IPS-18c (cell line): ENCODE data around the gene LRRFIP2.

Experiments
- H3K4me3 ChIP-seq: 2 replicates; pipeline ENCODE4 v1.7.0; 2013; ENCODE audit warnings: low read depth, mild to moderate bottlenecking, low read length, moderate library complexity; ENCODE audit not compliant: insufficient read depth
- H3K9me3 ChIP-seq: one replicate; pipeline ENCODE4 v1.6.1; 2013; ENCODE audit warnings: mild to moderate bottlenecking, low read length, moderate library complexity; ENCODE audit not compliant: control insufficient read depth, insufficient read depth

LRRFIP2 gene

DNA sequence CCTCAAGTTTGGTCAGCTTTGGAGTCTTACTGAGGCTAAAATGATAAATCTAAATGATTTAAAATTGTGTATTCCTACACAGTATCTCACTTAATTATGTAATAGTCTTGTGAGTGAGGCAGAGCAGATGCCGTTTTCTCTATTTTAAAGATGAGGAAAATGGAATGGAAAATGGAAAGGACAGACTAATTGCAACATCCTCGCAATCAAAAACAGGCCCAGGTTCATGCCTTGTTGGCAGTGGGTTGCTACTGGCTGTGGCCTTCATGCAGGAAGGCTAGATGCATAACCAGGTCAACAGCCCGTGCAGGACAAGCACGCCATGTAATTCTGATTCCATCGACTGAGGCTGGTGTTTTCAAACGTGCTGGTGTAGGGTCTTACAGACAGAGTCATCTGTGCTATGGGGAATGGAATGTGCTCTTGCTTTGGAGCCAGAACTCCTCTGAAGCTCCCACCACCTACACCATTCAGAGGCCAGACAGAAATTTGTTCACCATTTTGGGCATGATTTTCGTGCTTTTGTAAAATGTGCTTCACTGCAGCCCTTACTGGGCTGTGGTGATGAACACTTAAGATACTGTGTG is 143.2 kb downstream of the LRRFIP2 start:
- Histone ChIP-seq H3K4me3 (no peak overlapping the region), H3K9me3 (no peaks in the 10 kb centered on the region)

- Histone ChIP-seq H3K9me3 (no peaks in the 10 kb centered on the region), H3K4me3 (no peak overlapping the region)
Observed at GRCh38 chr3:37030588-37030987, 143.8 kb downstream of the LRRFIP2 start.

- no peaks in the 10 kb centered on the region for H3K9me3 ChIP-seq
- H3K4me3 ChIP-seq: no peak overlapping the region
Observed at GRCh38 chr3:37029516-37030163, 144.7 kb downstream of the LRRFIP2 start.

DNA sequence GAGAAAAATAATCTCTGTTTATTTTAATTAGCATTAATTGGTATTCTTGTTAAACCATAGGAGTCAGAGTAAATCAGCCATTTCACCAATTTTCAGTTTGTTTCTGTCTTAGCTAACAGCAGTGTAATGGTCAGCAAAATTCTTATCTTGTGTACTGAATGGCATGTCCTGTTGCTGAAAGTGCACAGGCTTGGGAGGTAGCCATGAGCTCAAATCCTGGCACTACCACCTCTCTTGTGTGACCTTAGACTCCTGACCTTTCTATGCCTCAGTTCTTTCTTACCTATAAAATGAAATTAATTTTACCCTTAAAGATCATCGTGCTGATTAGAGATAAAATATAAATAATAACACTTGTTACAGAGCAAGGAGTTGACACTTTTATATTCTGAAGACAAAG is 145.3 kb downstream of the LRRFIP2 start:
- Histone ChIP-seq H3K9me3 (no peaks in the 10 kb centered on the region), H3K4me3 (no peak overlapping the region)

DNA sequence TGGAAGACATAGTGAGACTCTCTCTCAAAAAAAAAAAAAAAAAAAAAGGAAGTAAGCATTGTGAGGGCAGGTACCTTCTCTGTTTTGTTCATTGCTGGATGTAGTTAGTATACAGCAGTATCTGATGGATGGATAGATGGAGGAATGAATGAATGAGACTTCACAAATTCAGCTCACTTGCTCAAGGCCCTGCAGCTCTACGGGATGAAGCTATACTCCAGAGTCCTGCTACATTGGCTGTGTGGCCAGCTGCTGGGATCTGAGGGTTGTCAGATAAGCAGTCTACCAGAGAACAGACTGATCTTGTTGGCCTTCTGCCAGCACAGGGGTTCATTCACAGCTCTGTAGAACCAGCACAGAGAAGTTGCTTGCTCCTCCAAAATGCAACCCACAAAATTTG is 146.1 kb downstream of the LRRFIP2 start:
- Histone ChIP-seq H3K9me3 (no peaks in the 10 kb centered on the region), H3K4me3 (no peak overlapping the region)

DNA sequence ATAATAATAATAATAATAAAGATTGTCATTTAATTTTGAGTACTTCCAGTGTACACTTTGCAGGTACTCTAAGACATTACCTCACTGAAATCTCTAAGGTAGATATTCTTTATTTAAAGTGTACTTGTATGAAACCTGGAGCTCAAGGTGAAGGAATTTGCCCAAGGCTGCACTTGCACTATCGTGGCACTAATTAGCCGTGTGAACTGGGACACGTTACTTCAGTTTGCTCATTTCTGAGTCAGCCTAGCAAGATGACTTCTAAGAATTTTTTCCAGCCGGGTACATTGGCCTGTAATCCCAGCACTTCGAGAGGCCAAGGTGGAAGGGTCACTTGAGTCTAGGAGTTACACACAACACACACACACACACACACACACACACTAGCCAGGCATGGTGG is 147.5 kb downstream of the LRRFIP2 start:
- H3K4me3 ChIP-seq: no peak overlapping the region
- no peaks in the 10 kb centered on the region for H3K9me3 ChIP-seq

GRCh38 chr3:37025561-37026335 is 148.6 kb downstream of the LRRFIP2 start:
- H3K4me3 ChIP-seq: no peak overlapping the region
- H3K9me3 ChIP-seq: no peaks in the 10 kb centered on the region

DNA sequence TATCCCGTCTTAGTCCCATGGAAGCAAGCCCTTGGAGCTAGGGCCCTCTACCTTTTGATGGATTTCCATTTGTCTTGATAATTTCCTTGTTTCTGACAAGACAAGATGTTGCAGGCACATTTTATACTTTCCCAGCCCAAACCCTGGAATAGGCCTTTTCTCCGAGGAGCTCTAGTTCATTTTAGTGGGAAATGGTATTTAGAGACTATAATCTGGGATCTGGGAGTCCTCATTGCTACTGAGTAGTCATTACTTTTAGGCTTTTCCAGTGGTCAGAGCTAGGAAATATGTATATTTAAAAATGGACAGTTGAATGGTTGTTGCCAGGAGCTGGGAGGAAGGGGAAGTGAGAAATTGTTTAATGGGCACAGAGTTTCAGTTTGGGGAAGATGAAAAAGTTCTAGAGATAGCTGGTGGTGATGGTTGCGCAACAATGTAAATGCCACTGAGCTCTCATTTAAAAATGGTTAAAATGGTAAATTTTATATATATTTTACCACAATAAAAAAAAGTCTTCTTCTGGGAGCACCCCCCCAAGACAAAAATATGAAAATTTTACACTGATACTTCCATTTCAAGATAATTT is 149.5 kb downstream of the LRRFIP2 start:
- H3K4me3 ChIP-seq: no peak overlapping the region
- no peaks in the 10 kb centered on the region for H3K9me3 ChIP-seq

GRCh38 chr3:37024092-37024491 is 150.3 kb downstream of the LRRFIP2 start:
- Histone ChIP-seq H3K4me3 (no peak overlapping the region), H3K9me3 (no peaks in the 10 kb centered on the region)

DNA sequence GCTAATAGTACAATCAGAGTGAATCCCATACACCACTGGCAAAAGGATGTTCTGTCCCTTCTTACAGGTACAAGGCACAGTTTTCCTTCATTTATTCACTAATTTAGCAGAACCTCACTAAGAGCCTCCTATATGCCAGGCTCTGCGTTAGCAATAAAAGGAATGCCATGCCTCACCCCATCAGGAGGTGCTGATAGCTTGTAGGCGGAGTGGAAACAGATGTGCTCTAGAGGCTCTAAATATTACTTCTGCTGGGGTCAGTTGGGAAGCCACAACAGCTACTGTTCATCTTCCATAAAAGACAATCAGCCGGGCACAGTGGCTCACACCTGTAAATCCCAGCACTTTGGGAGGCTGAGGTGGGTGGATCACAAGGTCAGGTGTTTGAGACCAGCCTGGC is 156.7 kb downstream of the LRRFIP2 start:
- Histone ChIP-seq H3K4me3 (no peak overlapping the region), H3K9me3 (no peaks in the 10 kb centered on the region)

- no peak overlapping the region for H3K4me3 ChIP-seq
- H3K9me3 ChIP-seq: no peaks in the 10 kb centered on the region
Observed at GRCh38 chr3:37016903-37017302, 157.5 kb downstream of the LRRFIP2 start.

GRCh38 chr3:37015642-37016041 is 158.7 kb downstream of the LRRFIP2 start:
- no peak overlapping the region for H3K4me3 ChIP-seq
- no peaks in the 10 kb centered on the region for H3K9me3 ChIP-seq

- H3K4me3 ChIP-seq: no peak overlapping the region
Observed at GRCh38 chr3:37014620-37015019, 159.8 kb downstream of the LRRFIP2 start.

More at GRCh38 chr3:37014620-37015019, 159.8 kb downstream of the LRRFIP2 start:
- no peaks in the 10 kb centered on the region for H3K9me3 ChIP-seq
